Tibial nerve (tissue), 3 donors: ENCODE data around the gene SAMHD1.

Experiments
- POLR2A ChIP-seq, 2 donors: fragments of 450-650 bp; IDR thresholded peaks; one replicate each; pipeline ENCODE4 v1.6.1; 2017; ENCODE audit warnings: antibody characterized with exemption in 2 of 2, mild to moderate bottlenecking in 2 of 2, moderate library complexity in 2 of 2
- TF ChIP-seq, protein P1 (sequence below), 5 experiments: fragments of 200-600 bp in 3 of 5; fragments of 450-650 bp in 2 of 5; sonication (generic) in 3 of 5; IDR thresholded peaks; one replicate each; pipeline ENCODE4 v1.5.1; 2016 to 2019; ENCODE audit warnings: antibody characterized with exemption in 5 of 5, mild to moderate bottlenecking in 3 of 5, moderate library complexity in 2 of 5

DNA sequence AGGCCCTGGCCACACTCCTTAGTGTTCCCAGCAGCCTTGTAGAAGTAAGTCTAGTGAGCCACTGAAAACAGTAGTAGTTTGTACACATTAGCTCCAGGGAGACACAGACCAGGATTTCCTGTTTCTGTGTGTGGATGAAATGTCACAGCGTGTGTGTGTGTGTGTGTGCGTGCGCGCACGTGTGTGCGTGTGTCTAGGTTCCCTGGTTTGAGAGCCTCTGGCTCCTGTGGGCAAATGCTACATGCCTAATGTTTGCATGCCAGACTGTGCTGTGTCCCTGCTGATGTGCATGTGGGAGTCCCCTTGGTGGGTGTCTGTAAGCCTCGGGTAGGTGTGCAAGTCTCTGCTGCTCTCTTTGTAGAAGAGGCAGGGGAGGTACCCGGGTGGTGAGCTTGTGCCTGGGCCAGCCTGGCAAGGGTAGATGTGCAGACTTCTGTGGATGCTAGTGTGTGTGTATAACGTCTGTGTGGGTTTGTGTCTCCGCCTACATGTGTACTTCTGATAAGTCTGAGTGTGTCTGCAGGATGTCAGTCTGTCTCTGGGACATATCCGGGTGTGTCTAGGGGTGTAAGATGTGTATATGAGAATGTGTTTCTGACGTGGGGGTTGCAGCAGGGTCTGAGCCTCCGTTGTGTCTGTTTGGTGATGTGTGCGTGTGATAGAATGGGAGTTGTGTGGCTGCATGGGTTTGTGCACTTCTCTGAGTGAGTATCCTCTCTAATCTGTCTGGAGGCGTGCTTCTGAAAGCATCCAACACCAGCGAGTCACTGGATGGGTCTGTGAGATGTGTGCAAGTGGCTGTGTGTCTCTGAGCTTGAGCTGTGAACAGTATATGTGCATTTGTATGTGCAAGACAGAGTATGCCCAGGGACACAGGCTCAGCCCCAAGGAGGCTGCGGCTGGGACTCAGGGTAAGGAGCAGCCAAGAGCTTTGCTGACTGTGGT lies 94.5 kb downstream of the SAMHD1 start:
- TF ChIP-seq, protein P1, sequence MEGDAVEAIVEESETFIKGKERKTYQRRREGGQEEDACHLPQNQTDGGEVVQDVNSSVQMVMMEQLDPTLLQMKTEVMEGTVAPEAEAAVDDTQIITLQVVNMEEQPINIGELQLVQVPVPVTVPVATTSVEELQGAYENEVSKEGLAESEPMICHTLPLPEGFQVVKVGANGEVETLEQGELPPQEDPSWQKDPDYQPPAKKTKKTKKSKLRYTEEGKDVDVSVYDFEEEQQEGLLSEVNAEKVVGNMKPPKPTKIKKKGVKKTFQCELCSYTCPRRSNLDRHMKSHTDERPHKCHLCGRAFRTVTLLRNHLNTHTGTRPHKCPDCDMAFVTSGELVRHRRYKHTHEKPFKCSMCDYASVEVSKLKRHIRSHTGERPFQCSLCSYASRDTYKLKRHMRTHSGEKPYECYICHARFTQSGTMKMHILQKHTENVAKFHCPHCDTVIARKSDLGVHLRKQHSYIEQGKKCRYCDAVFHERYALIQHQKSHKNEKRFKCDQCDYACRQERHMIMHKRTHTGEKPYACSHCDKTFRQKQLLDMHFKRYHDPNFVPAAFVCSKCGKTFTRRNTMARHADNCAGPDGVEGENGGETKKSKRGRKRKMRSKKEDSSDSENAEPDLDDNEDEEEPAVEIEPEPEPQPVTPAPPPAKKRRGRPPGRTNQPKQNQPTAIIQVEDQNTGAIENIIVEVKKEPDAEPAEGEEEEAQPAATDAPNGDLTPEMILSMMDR (IDR thresholded peaks at IDR 0.05) = no peak
- no peak for TF ChIP-seq POLR2A (IDR thresholded peaks at IDR 0.05)
